ENCODE measurements around the gene PIAS2. TPM values are rescaled to one million over a fixed set of nuclear protein-coding genes. Genes with fewer than 3 reads are reported as not detected.
"Not testable (repeated sequence)": the region's sequence is repeated elsewhere in the genome, so short reads cannot be mapped to it uniquely, and the experiment has no call there.

PIAS2 gene
- total and polyA plus RNA-seq, 7 experiments from 2014 or later: 16.3 to 40.6 (median 33.1) TPM

- peaks cover 0 to 3% (median 0%) of the 10 kb centered on the region in 11 donors for H3K9me3 Mint-ChIP-seq
- CTCF ChIA-PET: no interaction called here
- no peak overlapping the region for H3K27ac Mint-ChIP-seq
- Histone ChIP-seq H3K27ac (ENCODE audit: low read depth, low read length) (no peak overlapping the region), H3K4me1 (ENCODE audit: control insufficient read depth in 2 of 2, insufficient read depth in 2 of 2, low read length in 2 of 2) (no peaks in the 10 kb centered on the region), H3K36me3 (ENCODE audit: control insufficient read depth in 2 of 3, insufficient read depth in 3 of 3, low read length in 3 of 3) (peaks cover 0 to 27% (median 0%) of the 10 kb centered on the region in 3 experiments), H3K9me3 (ENCODE audit: control insufficient read depth in 2 of 3, low read length in 3 of 3) (no peaks in the 10 kb centered on the region), H3K4me3 (ENCODE audit: low read length) (no peak overlapping the region), H3K27me3 (ENCODE audit: control insufficient read depth in 2 of 2, insufficient read depth in 2 of 2, low read length in 2 of 2) (no peaks in the 10 kb centered on the region)
- H3K27me3 Mint-ChIP-seq: no peaks in the 10 kb centered on the region
- H3K4me3 Mint-ChIP-seq: no peak overlapping the region
- no peak for DNase-seq
- H3K36me3 Mint-ChIP-seq: peaks cover 6 to 83% (median 75%) of the 10 kb centered on the region in 5 donors
- intact Hi-C loops (cut with micrococcal nuclease): no loop called here
- POLR2A ChIA-PET: no interaction called here
- no peak for ATAC-seq
- peaks cover 11 to 41% (median 24%) of the 10 kb centered on the region in 7 donors for H3K4me1 Mint-ChIP-seq
These were observed 60.3 kb downstream of the PIAS2 start for GRCh38 chr18:46856973-46857372.

GRCh38 chr18:46849007-46849406 lies 68.3 kb downstream of the PIAS2 start:
- H3K4me3 ChIP-seq (ENCODE audit: low read length): no peak overlapping the region
- DNase-seq (no peak), ATAC-seq (no peak)
- intact Hi-C loops (cut with micrococcal nuclease): no loop called here
- peaks cover 0 to 12% (median 0%) of the 10 kb centered on the region in 3 experiments for H3K36me3 ChIP-seq (ENCODE audit: control insufficient read depth in 2 of 3, insufficient read depth in 3 of 3, low read length in 3 of 3)
- peaks cover 0 to 6% (median 0%) of the 10 kb centered on the region in 7 donors for H3K4me1 Mint-ChIP-seq
- no peaks in the 10 kb centered on the region for H3K9me3 Mint-ChIP-seq
- no peak overlapping the region for H3K27ac Mint-ChIP-seq
- no peak overlapping the region for H3K4me3 Mint-ChIP-seq
- H3K27me3 ChIP-seq (ENCODE audit: control insufficient read depth in 2 of 2, insufficient read depth in 2 of 2, low read length in 2 of 2): no peaks in the 10 kb centered on the region
- POLR2A ChIA-PET: no interaction called here
- H3K27ac ChIP-seq (ENCODE audit: low read depth, low read length): no peak overlapping the region
- peaks cover 4 to 57% (median 44%) of the 10 kb centered on the region in 5 donors for H3K36me3 Mint-ChIP-seq
- H3K4me1 ChIP-seq (ENCODE audit: control insufficient read depth in 2 of 2, insufficient read depth in 2 of 2, low read length in 2 of 2): no peaks in the 10 kb centered on the region
- no peaks in the 10 kb centered on the region for H3K9me3 ChIP-seq (ENCODE audit: control insufficient read depth in 2 of 3, low read length in 3 of 3)
- no peaks in the 10 kb centered on the region for H3K27me3 Mint-ChIP-seq
- CTCF ChIA-PET: no interaction called here

DNA sequence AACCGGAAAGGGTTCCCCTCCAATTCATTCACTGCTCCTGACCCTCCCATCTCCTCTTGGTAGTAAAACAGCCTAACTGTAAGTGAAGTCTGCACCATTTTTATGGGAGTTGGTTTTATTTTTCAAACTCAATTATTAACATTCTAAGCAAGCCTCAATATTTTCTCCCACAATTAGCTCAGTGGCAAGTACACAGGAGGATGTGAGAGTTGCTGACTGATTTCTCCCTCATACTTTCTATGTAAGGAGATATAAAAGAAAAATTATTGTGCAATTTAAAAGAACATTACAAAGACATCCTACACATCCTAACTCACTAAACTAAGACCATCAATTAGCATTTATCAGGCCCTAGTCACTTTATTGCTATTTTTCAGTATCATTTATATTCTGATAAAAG lies 73.9 kb downstream of the PIAS2 start:
- CTCF ChIA-PET: no interaction called here
- ATAC-seq (no peak), DNase-seq (no peak)
- H3K36me3 ChIP-seq (ENCODE audit: control insufficient read depth in 2 of 3, insufficient read depth in 3 of 3, low read length in 3 of 3): peaks cover 0 to 4% (median 0%) of the 10 kb centered on the region in 3 experiments
- H3K27me3 ChIP-seq (ENCODE audit: control insufficient read depth in 2 of 2, insufficient read depth in 2 of 2, low read length in 2 of 2): no peaks in the 10 kb centered on the region
- Mint-ChIP-seq H3K36me3 (peaks cover 10 to 40% (median 34%) of the 10 kb centered on the region in 5 donors), H3K9me3 (no peaks in the 10 kb centered on the region), H3K4me3 (no peak overlapping the region), H3K4me1 (peaks cover 0 to under 1% (median 0%) of the 10 kb centered on the region in 7 donors), H3K27me3 (no peaks in the 10 kb centered on the region), H3K27ac (peak overlapping the region in 2 of 9 donors; percentile 28 to 42)
- H3K27ac ChIP-seq (ENCODE audit: low read depth, low read length): no peak overlapping the region
- no peak overlapping the region for H3K4me3 ChIP-seq (ENCODE audit: low read length)
- intact Hi-C loops (cut with micrococcal nuclease): loop anchor here in 1 of 2 donors (5.0 kb wide), 1 partner anchor 74 kb away; the partner anchor contains the start of genes KATNAL2 and PIAS2
- POLR2A ChIA-PET: no interaction called here
- H3K9me3 ChIP-seq (ENCODE audit: control insufficient read depth in 2 of 3, low read length in 3 of 3): no peaks in the 10 kb centered on the region
- H3K4me1 ChIP-seq (ENCODE audit: control insufficient read depth in 2 of 2, insufficient read depth in 2 of 2, low read length in 2 of 2): no peaks in the 10 kb centered on the region

DNA sequence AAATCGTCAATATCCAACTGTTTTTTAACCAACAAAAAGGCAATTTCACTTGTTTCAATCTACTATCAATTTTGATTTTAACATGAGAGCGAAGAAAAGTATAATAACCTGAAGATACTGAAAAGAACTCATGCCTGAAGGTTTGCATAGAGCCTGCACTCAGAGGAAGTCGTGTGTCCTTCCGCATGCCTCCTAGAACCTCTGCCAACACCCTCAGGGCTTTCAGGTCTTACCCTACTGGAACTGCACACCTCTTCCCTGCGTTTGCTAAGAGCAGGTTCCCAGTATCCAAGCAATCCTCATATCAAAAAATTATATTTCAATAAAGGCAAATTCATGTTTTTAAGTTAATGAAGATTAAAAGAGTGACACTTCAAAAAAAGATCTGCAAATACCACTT lies 74.7 kb downstream of the PIAS2 start:
- intact Hi-C loops (cut with micrococcal nuclease): loop anchor here in 1 of 2 donors (5.0 kb wide), 1 partner anchor 75 kb away; the partner anchor contains the start of genes KATNAL2 and PIAS2
- ATAC-seq (no peak), DNase-seq (no peak)
- Histone ChIP-seq H3K36me3 (ENCODE audit: control insufficient read depth in 2 of 3, insufficient read depth in 3 of 3, low read length in 3 of 3) (peaks cover 0 to 4% (median 0%) of the 10 kb centered on the region in 3 experiments), H3K9me3 (ENCODE audit: control insufficient read depth in 2 of 3, low read length in 3 of 3) (no peaks in the 10 kb centered on the region), H3K27ac (ENCODE audit: low read depth, low read length) (no peak overlapping the region), H3K4me1 (ENCODE audit: control insufficient read depth in 2 of 2, insufficient read depth in 2 of 2, low read length in 2 of 2) (no peaks in the 10 kb centered on the region), H3K27me3 (ENCODE audit: control insufficient read depth in 2 of 2, insufficient read depth in 2 of 2, low read length in 2 of 2) (no peaks in the 10 kb centered on the region), H3K4me3 (ENCODE audit: low read length) (no peak overlapping the region)
- H3K27me3 Mint-ChIP-seq: no peaks in the 10 kb centered on the region
- POLR2A ChIA-PET: no interaction called here
- H3K4me1 Mint-ChIP-seq: no peaks in the 10 kb centered on the region
- no peak overlapping the region for H3K4me3 Mint-ChIP-seq
- H3K9me3 Mint-ChIP-seq: no peaks in the 10 kb centered on the region
- CTCF ChIA-PET: no interaction called here
- H3K27ac Mint-ChIP-seq: peak overlapping the region in 1 of 9 donors; percentile 42
- peaks cover 11 to 42% (median 37%) of the 10 kb centered on the region in 5 donors for H3K36me3 Mint-ChIP-seq

- H3K4me1 ChIP-seq (ENCODE audit: control insufficient read depth in 2 of 2, insufficient read depth in 2 of 2, low read length in 2 of 2): no peaks in the 10 kb centered on the region
- no peaks in the 10 kb centered on the region for H3K9me3 ChIP-seq (ENCODE audit: control insufficient read depth in 2 of 3, low read length in 3 of 3)
- H3K27me3 ChIP-seq (ENCODE audit: control insufficient read depth in 2 of 2, insufficient read depth in 2 of 2, low read length in 2 of 2): no peaks in the 10 kb centered on the region
- H3K27me3 Mint-ChIP-seq: no peaks in the 10 kb centered on the region
- no peak for DNase-seq
- H3K4me1 Mint-ChIP-seq: peaks cover 0 to 3% (median 0%) of the 10 kb centered on the region in 7 donors
- no peak overlapping the region for H3K4me3 Mint-ChIP-seq
- ATAC-seq: no peak
- no peak overlapping the region for H3K27ac ChIP-seq (ENCODE audit: low read depth, low read length)
- ChIA-PET CTCF (no interaction called here), POLR2A (no interaction called here)
- H3K9me3 Mint-ChIP-seq: no peaks in the 10 kb centered on the region
- H3K36me3 Mint-ChIP-seq: peaks cover 8 to 69% (median 50%) of the 10 kb centered on the region in 5 donors
- intact Hi-C loops (cut with micrococcal nuclease): no loop called here
- no peak overlapping the region for H3K4me3 ChIP-seq (ENCODE audit: low read length)
- H3K27ac Mint-ChIP-seq: no peak overlapping the region
- H3K36me3 ChIP-seq (ENCODE audit: control insufficient read depth in 2 of 3, insufficient read depth in 3 of 3, low read length in 3 of 3): peaks cover 0 to 7% (median 5%) of the 10 kb centered on the region in 3 experiments
These were observed 83.4 kb downstream of the PIAS2 start for GRCh38 chr18:46833899-46834298.

DNA sequence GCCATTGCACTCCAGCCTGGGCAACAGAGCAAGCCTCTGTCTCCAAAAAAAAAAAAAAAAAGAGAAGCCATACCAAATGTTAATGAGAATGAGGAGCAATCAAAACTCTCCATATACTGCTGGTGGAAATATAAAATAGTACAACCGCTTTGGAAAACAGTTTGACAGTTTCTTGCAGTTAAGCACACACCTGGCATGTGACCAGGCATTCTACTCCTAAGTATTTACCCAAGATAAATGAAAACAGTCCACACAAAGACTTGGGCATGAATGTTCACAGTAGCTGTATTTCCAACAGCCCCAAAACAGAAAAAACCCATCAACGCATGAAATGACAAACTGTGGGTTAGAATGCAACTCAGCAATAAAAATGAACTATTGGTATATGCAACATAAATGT lies 84.5 kb downstream of the PIAS2 start:
- CTCF ChIA-PET: interaction anchor here (0.7 kb wide), 1 partner anchor 681 kb away, joined by 3 read pairs; no protein-coding TSS in a partner anchor
- peaks cover under 1 to 10% (median 5%) of the 10 kb centered on the region in 3 experiments for H3K36me3 ChIP-seq (ENCODE audit: control insufficient read depth in 2 of 3, insufficient read depth in 3 of 3, low read length in 3 of 3)
- ATAC-seq (no peak), DNase-seq (no peak)
- POLR2A ChIA-PET: no interaction called here
- H3K4me3 ChIP-seq (ENCODE audit: low read length): no peak overlapping the region
- peaks cover 0 to 3% (median 0%) of the 10 kb centered on the region in 7 donors for H3K4me1 Mint-ChIP-seq
- H3K27ac ChIP-seq (ENCODE audit: low read depth, low read length): no peak overlapping the region
- intact Hi-C loops (cut with micrococcal nuclease): no loop called here
- H3K4me1 ChIP-seq (ENCODE audit: control insufficient read depth in 2 of 2, insufficient read depth in 2 of 2, low read length in 2 of 2): no peaks in the 10 kb centered on the region
- H3K27me3 ChIP-seq (ENCODE audit: control insufficient read depth in 2 of 2, insufficient read depth in 2 of 2, low read length in 2 of 2): no peaks in the 10 kb centered on the region
- no peak overlapping the region for H3K27ac Mint-ChIP-seq
- H3K27me3 Mint-ChIP-seq: no peaks in the 10 kb centered on the region
- no peak overlapping the region for H3K4me3 Mint-ChIP-seq
- no peaks in the 10 kb centered on the region for H3K9me3 Mint-ChIP-seq
- peaks cover 8 to 79% (median 52%) of the 10 kb centered on the region in 5 donors for H3K36me3 Mint-ChIP-seq
- no peaks in the 10 kb centered on the region for H3K9me3 ChIP-seq (ENCODE audit: control insufficient read depth in 2 of 3, low read length in 3 of 3)

GRCh38 chr18:46832422-46832821 lies 84.9 kb downstream of the PIAS2 start:
- DNase-seq; H3K4me3 Mint-ChIP-seq; H3K27me3 Mint-ChIP-seq; H3K4me1 ChIP-seq (ENCODE audit: control insufficient read depth in 2 of 2, insufficient read depth in 2 of 2, low read length in 2 of 2); H3K4me1 Mint-ChIP-seq; H3K9me3 ChIP-seq (ENCODE audit: control insufficient read depth in 2 of 3, low read length in 3 of 3); POLR2A ChIA-PET; H3K4me3 ChIP-seq (ENCODE audit: low read length); H3K27ac Mint-ChIP-seq; H3K9me3 Mint-ChIP-seq; H3K27me3 ChIP-seq (ENCODE audit: control insufficient read depth in 2 of 2, insufficient read depth in 2 of 2, low read length in 2 of 2); H3K27ac ChIP-seq (ENCODE audit: low read depth, low read length); intact Hi-C loops (cut with micrococcal nuclease); ATAC-seq: not testable (repeated sequence)
- CTCF ChIA-PET: interaction anchor here (0.7 kb wide), 1 partner anchor 680 kb away, joined by 3 read pairs; no protein-coding TSS in a partner anchor
- peaks cover 12 to 79% (median 52%) of the 10 kb centered on the region in 5 donors for H3K36me3 Mint-ChIP-seq
- H3K36me3 ChIP-seq (ENCODE audit: control insufficient read depth in 2 of 3, insufficient read depth in 3 of 3, low read length in 3 of 3): peaks cover 4 to 14% (median 5%) of the 10 kb centered on the region in 3 experiments
